GM15510 (cell line): ENCODE results near the gene ABCA1.

ENCODE experiments used
- POLR2A ChIP-seq: IDR thresholded peaks from 3 replicates; pipeline ENCODE4 v1.6.1; 2011; ENCODE audit warnings: borderline replicate concordance; ENCODE audit not compliant: insufficient read length; ENCODE audit errors: extremely low read depth

Gene ABCA1

DNA sequence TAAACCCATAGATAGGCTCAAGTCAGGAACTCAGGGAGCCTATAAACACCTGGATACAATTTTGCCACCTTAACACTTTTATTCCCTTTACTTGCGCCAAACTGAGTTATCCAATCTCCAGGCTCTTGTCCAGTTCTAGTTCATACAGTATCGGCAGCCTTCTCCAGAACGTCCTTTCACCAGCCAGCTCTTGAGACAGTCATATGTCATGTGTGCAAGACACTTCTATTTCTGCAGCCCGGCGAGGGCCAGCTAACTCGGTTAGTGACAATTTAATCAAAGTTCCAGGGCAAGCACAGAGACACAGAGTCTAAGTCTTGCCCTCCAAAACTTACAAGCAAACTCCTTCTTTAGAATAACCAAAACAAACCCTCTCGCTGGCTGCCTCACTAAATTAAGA, 12.9 kb downstream of the ABCA1 start:
- no peak for TF ChIP-seq POLR2A

DNA sequence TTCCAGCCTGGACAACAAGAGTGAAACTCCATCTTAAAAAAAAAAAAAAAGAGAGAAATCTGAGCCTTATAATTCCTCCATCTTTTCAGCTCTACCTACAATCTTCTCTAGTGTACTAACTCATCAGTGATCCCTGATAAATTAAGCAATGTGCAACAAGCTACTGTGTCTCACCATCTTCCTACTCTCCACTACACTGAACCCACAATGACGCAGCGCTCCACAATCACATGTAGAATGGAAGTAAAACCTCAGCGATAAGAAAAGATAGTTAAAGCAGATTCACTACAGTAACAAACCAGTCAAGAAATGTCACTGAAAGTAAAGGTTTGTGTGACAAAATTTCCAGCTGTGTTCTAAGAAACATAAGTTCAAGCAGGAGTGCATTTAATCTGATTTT, 13.5 kb downstream of the ABCA1 start:
- no peak for TF ChIP-seq POLR2A

DNA sequence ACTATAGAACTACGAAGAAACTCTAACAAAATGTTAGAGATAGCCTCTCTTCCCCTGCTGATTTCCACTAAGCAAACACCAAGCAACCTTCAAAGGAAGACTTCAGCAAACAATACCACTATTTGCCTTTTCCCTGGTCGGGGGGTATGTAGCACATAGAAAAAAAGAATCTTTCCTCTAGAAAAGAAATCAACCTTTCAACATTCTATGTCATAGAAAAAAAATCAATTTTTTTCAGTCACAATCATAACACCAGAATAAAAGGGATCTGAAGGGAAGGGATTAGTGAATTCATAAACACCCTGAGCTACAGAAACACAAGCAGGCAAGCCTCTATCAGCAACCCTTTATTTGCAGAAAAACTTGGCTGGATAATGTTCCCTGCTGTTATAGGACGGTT, 15.3 kb downstream of the ABCA1 start:
- TF ChIP-seq POLR2A, result no peak

DNA sequence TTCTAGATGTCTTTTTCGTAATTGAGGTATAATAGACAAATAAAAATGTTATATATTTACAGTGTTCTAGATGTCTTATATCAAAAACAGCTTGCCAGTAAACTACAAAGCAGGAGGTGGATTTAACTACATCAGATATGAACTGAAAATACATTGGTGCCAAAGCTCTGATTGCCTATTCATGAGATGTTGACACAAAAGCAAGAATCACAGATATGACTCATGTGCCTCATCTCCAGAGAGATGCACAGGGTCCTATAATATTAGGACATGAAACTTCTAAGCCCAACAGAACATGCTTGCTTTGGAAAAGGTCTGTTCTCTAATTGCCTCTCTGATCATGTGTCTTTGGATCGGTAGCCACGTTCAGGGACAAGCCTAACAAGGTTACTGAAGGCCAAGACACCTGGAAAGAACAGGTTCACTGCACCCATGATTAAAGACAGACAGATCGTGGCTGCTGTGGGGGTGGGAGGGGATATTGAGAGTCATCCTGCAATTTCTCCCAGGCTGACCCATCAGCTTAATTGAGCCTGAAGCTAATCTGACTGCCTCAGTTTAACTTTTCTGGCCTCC, 16.8 kb downstream of the ABCA1 start:
- TF ChIP-seq POLR2A, result no peak

DNA sequence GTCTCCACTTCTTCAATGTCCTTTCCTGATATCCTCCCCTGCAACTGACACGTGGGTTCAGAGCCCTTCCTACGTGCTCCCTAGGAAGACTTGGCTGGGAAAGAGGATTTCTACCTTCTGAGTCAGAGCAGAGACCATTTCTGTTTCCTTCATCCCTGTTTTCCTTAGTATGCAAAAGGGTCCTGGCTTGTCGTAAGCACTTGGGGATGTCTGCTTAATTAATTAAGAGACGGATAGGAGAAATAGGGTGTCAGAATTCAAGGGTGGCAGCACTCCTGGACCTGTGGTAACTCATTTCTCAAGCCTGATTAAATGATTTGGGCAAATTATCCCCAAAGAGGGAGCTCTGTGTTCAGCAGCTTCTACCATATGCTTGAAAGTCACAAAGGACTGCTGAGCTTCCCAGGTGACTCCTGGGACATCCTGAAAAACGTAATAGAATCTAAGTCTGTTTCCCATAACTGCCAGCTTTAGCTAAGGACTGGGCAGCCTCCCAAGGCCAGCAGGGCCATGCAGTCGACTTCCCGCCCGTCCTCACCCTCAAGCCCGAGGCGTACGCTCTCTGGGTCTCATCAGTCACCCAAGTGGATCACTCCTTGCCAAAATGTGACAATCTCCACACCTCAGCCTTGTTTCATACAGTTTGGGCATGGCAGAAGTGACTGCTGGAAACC, 20.5 kb downstream of the ABCA1 start:
- no peak for TF ChIP-seq POLR2A

DNA sequence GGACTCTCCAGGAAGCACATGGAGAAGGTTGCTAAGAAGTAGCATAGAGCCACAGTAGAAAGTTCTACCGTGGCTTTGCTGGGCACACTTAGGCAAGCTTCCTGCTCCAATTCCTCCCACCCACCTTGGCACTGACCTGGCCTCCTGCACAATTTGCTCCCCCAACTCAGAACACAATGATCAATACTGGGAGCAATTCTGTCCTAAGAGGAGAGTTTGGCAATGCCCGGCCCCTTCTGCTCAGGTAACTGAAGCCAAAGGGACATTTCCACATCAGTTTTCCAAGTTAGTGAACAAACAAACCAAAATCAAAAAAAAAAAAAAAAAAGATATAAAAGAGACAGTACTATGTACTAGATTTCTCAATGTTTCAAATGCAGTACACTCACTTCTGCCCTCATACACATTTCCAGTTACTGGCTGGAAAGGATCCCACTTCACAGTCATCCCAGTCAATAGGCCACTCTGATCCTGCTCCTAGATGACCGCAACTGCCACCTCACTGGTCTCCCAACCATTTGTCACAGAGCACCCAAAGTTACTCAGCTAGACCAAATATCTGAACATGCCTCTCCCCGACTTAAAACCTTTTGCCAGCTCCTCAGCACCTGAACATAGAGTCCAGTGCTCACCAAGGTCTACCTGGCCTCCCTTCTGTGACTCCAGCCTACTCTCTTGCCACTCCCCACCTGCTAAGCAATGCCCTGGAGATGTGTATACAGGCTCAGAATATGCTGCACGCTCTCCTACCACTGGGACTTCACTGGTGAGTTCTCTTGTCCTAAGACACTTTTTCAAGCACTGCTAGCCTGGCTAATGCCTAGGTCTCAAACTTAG, 21.3 kb downstream of the ABCA1 start:
- TF ChIP-seq POLR2A, result no peak

DNA sequence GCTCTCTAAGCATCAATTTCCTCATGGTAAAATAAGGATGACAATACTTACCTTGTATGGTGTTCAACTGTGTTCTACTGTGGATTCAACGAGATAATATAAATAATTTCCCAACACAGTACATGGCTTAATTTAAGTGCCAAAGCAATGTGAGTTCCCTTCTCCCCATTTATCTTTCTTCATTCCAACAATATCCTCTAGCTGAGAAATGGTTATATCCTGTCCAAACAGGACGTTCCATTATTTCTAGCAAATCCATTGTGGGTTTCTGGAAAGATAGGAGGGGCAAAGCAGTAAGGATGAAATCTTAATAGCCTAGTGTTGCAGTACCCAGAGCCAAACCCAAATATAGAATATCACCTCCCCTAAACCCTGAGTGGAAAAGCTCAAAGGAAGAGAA, 22.0 kb downstream of the ABCA1 start:
- TF ChIP-seq POLR2A, result no peak

DNA sequence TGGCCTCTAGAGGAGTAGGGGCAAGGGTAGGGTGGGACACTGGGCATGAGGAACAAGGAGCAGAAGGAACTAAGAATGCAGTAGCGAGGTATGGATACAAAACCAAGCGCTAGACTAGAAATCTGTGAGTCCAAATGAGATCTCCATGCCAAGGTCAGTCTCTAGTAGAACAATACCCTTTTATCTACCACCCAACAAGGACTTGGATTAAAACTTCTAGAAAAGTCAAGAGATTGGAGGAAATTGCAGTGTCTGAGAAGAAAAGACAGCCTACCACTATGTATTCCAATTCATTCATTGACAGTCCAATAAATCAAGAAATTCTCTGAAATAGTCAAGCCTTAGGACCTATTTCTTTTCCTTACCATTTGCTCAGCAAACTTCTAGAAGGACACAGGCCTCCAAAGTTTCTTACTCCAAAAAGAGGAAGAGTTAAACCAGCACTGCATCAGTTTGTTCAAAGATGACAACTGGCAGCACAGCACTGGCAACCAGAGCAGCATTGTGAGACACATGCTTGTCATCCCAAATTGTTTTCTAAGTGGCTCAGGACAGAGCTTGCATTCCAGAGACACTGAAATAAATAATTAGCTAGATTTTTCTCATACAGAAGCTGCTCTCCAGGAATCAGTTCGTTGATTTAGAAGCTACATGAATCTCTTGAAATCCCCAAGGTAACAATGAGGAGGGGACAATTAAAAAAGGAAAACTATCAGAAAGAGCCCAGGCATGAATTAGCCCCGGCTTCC, 22.6 kb downstream of the ABCA1 start:
- TF ChIP-seq POLR2A, result no peak

DNA sequence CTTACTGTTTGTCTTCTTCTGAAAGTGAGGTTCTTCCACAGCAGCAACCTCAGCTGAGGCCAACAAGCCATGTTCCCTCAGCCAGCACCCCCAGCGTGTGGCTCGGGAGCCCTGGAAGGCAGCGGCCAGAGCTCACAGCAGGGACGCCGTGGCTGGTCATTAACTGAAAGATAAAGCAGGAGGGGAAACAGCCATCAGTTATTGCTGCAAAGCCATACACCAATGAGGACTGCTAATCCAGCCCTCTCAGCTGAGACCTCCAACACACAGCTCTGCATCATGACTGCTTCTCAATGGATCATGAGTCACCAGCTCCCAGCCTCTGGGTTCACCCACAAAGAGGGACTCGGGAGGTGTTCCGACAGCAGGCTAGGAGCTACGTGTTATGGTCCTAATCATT, 24.3 kb downstream of the ABCA1 start:
- no peak for TF ChIP-seq POLR2A

DNA sequence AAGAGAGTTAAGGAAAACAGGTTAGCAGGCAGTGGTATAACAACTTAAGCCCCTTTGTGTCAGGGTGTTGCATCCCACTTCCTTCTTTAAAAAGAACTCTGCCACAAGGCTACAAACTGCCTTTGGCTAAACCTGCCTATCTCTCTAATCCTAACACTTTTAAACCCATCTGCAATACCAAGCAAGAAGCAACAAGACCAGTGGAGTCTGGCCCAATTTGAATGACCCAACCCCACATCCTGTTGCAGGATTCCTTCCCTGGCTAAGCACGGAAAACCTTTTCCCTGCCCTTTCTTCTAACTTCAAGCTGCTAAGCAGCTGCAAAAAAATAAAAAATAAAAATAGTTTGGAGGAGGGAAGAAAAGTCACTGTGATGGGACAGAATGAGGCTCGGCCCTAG, 27.1 kb downstream of the ABCA1 start:
- no peak for TF ChIP-seq POLR2A

DNA sequence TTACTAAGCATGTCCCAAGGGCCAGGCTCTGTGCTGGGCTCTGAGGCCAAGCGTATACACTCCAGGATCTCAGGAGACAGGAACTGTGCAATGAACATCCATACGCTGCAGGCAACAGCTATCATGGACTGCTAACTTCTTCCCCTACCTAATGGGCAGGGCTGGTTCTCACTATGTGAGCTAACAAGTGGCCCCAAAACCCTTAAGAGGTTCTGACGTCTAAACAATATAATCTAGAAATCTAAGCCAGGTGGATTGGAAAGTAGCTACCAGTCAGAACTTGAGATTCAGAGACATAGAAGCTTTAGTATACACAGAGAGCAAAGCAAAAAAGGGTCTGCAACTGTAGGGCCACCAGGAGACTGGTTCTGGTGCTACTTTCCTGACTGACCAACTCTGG, 27.6 kb downstream of the ABCA1 start:
- no peak for TF ChIP-seq POLR2A

DNA sequence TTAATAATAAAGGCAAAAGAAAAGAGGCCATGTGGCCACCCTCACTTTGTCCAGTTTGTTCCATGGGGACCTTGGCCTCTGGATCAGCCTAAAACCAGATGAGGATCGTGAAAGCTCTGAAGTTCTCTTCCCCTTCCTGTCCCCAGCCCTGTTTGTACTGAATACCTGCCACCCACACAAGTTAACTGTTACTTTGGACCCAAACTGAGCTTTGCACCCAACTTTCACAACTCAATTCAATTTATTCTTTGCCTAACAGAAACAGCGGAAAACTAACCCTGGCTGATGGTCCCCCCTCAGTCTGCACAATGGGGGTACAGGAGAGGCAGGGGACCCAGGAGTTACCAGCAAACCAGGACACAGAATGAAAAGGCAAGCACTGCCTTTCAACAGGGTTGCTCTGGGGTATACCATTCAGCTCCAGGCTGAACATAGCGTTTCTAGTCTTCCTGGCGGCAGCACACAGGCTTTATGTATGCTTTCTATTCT, 28.2 kb downstream of the ABCA1 start:
- TF ChIP-seq POLR2A, result no peak

DNA sequence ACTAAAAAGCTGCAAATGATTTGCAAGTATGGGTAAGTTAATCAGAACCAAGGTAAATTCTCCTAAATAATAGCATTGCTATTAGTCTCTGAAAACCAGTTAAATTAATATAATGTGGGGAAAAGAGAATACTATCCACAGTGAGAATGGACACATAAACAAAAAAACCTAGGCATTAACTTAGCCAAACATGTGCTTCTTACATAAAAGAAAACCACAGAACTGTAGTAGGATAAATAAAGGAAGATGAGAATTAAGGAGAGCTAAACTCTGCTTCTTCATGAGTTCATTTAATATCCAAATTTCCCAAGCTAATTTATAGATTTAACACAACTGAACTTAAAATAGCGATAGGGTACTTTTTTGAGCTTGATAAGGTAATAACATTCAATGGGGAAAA, 31.8 kb downstream of the ABCA1 start:
- TF ChIP-seq POLR2A, result no peak

DNA sequence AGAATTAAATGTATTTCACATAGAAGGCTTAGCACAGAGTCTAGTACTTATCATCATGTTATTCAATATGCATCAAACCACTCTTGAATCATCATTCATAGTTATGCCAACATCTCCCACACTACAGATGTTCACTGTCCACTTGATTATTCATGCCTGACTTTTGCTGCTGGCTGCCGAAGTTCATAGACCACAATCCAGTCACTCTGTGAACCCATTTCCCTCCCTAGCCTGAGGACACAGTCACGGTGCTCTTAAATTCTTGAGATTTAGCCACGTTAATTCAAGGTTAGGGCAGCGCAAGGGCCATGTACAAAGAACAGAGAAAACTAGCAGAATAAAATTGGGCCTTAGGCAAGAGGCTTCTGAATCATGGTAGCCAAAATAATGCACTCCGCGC, 32.4 kb downstream of the ABCA1 start:
- TF ChIP-seq POLR2A, result no peak

DNA sequence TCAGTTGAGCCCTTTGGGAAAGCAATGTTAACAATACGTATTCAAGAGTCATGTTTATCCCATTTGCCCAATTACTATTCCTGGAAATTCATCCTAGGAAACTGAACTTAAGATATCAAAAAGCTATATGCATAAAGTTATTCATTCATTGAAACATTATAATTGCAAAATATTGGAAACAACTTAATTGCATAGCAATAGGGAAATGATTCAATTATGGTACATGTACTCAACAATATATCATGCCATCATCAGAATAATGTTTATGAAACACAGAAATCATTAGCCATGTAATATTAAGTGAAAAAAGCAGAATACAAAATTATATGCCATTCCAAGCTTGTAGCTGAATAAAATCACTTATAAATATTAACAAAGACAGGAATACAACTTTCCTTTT, 35.3 kb downstream of the ABCA1 start:
- no peak for TF ChIP-seq POLR2A

DNA sequence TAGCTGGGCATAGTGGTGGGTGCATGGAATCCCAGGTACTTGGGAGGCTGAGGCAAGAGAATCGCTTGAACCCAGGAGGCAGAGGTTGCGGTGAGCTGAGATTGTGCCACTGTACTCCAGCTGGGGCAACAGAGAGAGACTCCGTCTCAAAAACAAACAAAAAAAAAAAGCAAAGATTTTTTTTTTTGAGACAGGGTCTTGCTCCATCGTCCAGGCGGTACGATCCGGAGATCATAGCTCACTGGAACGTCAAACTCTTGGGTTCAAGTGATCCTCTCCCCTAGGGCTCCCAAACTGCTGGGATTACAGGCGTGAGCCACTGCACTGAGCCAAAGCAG, 37.6 kb downstream of the ABCA1 start:
- no peak for TF ChIP-seq POLR2A
